Subcutaneous abdominal adipose tissue (tissue), 5 donors: ENCODE measurements around the gene CYTH3.
A peak's percentile ranks its signal among the peaks of the same experiment; 100 is the strongest.

ENCODE experiments used
- H3K27ac ChIP-seq: one replicate; pipeline ENCODE4 v1.7.0; 2013; ENCODE audit warnings: low read depth, mild to moderate bottlenecking, inconsistent platforms, low read length, moderate library complexity
- H3K27me3 ChIP-seq, 5 donors: one replicate each; pipeline ENCODE4 v1.7.0; 2013; ENCODE audit warnings: low read length in 5 of 5, inconsistent platforms in 1 of 5; ENCODE audit not compliant: control insufficient read depth in 5 of 5, insufficient read depth in 4 of 5
- H3K36me3 ChIP-seq, 5 donors: one replicate each; pipeline ENCODE4 v1.7.0; 2013; ENCODE audit warnings: low read length in 5 of 5; ENCODE audit not compliant: control insufficient read depth in 5 of 5, insufficient read depth in 5 of 5
- H3K4me1 ChIP-seq, 5 donors: one replicate each; pipeline ENCODE4 v1.7.0; 2013; ENCODE audit warnings: low read length in 5 of 5, mild to moderate bottlenecking in 3 of 5, moderate library complexity in 1 of 5; ENCODE audit not compliant: control insufficient read depth in 5 of 5, insufficient read depth in 5 of 5
- H3K4me3 ChIP-seq, 5 donors: one replicate each; pipeline ENCODE4 v1.7.0; 2013; ENCODE audit warnings: low read length in 5 of 5, low read depth in 1 of 5
- H3K9ac ChIP-seq, 5 donors: one replicate each; pipeline ENCODE4 v1.7.0; 2013; ENCODE audit warnings: low read length in 5 of 5, mild to moderate bottlenecking in 4 of 5, moderate library complexity in 3 of 5
- H3K9me3 ChIP-seq, 5 donors: one replicate each; pipeline ENCODE4 v1.7.0; 2013; ENCODE audit warnings: low read length in 5 of 5; ENCODE audit not compliant: control insufficient read depth in 5 of 5
- donor health status: healthy.
- donor health status: healthy.
- donor health status: healthy.
- donor health status: healthy.
- donor health status: healthy.

Gene CYTH3

GRCh38 chr7:6163402-6163801 lies 109.0 kb downstream of the CYTH3 start:
- Histone ChIP-seq H3K9me3 (no peaks in the 10 kb centered on the region), H3K27ac (no peak overlapping the region), H3K36me3 (peaks cover 0 to 61% (median 50%) of the 10 kb centered on the region in 5 donors), H3K4me3 (no peak overlapping the region), H3K4me1 (peaks cover 5 to 30% (median 21%) of the 10 kb centered on the region in 5 donors), H3K9ac (no peak overlapping the region), H3K27me3 (no peaks in the 10 kb centered on the region)

- H3K9ac ChIP-seq: peak overlapping the region in 1 of 5 donors; percentile 34
- no peak overlapping the region for H3K4me3 ChIP-seq
- no peak overlapping the region for H3K27ac ChIP-seq
- no peaks in the 10 kb centered on the region for H3K27me3 ChIP-seq
- H3K4me1 ChIP-seq: peaks cover 5 to 30% (median 21%) of the 10 kb centered on the region in 5 donors
- H3K36me3 ChIP-seq: peaks cover 0 to 61% (median 52%) of the 10 kb centered on the region in 5 donors
- H3K9me3 ChIP-seq: no peaks in the 10 kb centered on the region
These were observed 109.6 kb downstream of the CYTH3 start for GRCh38 chr7:6162650-6163366.

GRCh38 chr7:6162331-6162620 lies 110.1 kb downstream of the CYTH3 start:
- Histone ChIP-seq H3K27me3 (no peaks in the 10 kb centered on the region), H3K9me3 (no peaks in the 10 kb centered on the region), H3K4me1 (peaks cover 5 to 28% (median 18%) of the 10 kb centered on the region in 5 donors), H3K9ac (peak overlapping the region in 1 of 5 donors; percentile 34), H3K36me3 (peaks cover 0 to 62% (median 52%) of the 10 kb centered on the region in 5 donors), H3K27ac (peak overlapping the region; percentile 46), H3K4me3 (no peak overlapping the region)

- no peaks in the 10 kb centered on the region for H3K27me3 ChIP-seq
- H3K36me3 ChIP-seq: peaks cover 0 to 62% (median 57%) of the 10 kb centered on the region in 5 donors
These were observed 110.7 kb downstream of the CYTH3 start for GRCh38 chr7:6161463-6162330.

GRCh38 chr7:6160191-6160623 lies 112.2 kb downstream of the CYTH3 start:
- H3K9me3 ChIP-seq: no peaks in the 10 kb centered on the region
- H3K27ac ChIP-seq: peak overlapping the region; percentile 63
- H3K9ac ChIP-seq: no peak overlapping the region
- peaks cover 5 to 25% (median 17%) of the 10 kb centered on the region in 5 donors for H3K4me1 ChIP-seq
- peaks cover 0 to 67% (median 61%) of the 10 kb centered on the region in 5 donors for H3K36me3 ChIP-seq
- H3K4me3 ChIP-seq: no peak overlapping the region
- no peaks in the 10 kb centered on the region for H3K27me3 ChIP-seq

More at GRCh38 chr7:6161463-6162330, 110.7 kb downstream of the CYTH3 start:
- H3K27ac ChIP-seq: peak overlapping the region; percentile 46
- H3K4me3 ChIP-seq: no peak overlapping the region
- H3K9ac ChIP-seq: peak overlapping the region in 1 of 5 donors; percentile 34
- peaks cover 5 to 25% (median 17%) of the 10 kb centered on the region in 5 donors for H3K4me1 ChIP-seq
- H3K9me3 ChIP-seq: no peaks in the 10 kb centered on the region

- Histone ChIP-seq H3K9ac (no peak overlapping the region), H3K9me3 (no peaks in the 10 kb centered on the region), H3K4me3 (no peak overlapping the region), H3K36me3 (peaks cover 0 to 69% (median 62%) of the 10 kb centered on the region in 5 donors), H3K4me1 (peaks cover 5 to 25% (median 17%) of the 10 kb centered on the region in 5 donors), H3K27ac (no peak overlapping the region), H3K27me3 (no peaks in the 10 kb centered on the region)
These were observed 112.8 kb downstream of the CYTH3 start for GRCh38 chr7:6159524-6160031.

GRCh38 chr7:6159097-6159483 lies 113.3 kb downstream of the CYTH3 start:
- no peak overlapping the region for H3K27ac ChIP-seq
- H3K4me3 ChIP-seq: no peak overlapping the region
- H3K36me3 ChIP-seq: peaks cover 0 to 70% (median 63%) of the 10 kb centered on the region in 5 donors
- peaks cover 5 to 25% (median 17%) of the 10 kb centered on the region in 5 donors for H3K4me1 ChIP-seq
- no peak overlapping the region for H3K9ac ChIP-seq
- H3K27me3 ChIP-seq: no peaks in the 10 kb centered on the region
- H3K9me3 ChIP-seq: no peaks in the 10 kb centered on the region

- no peak overlapping the region for H3K4me3 ChIP-seq
- H3K9me3 ChIP-seq: no peaks in the 10 kb centered on the region
- H3K36me3 ChIP-seq: peaks cover 0 to 70% (median 63%) of the 10 kb centered on the region in 5 donors
- H3K4me1 ChIP-seq: peaks cover 5 to 25% (median 17%) of the 10 kb centered on the region in 5 donors
- H3K27me3 ChIP-seq: no peaks in the 10 kb centered on the region
- H3K9ac ChIP-seq: no peak overlapping the region
- no peak overlapping the region for H3K27ac ChIP-seq
These were observed 113.9 kb downstream of the CYTH3 start for GRCh38 chr7:6158424-6159096.

GRCh38 chr7:6157685-6158423 lies 114.6 kb downstream of the CYTH3 start:
- Histone ChIP-seq H3K36me3 (peaks cover 0 to 67% (median 59%) of the 10 kb centered on the region in 5 donors), H3K27me3 (no peaks in the 10 kb centered on the region), H3K27ac (no peak overlapping the region)

More at GRCh38 chr7:6157685-6158423, 114.6 kb downstream of the CYTH3 start:
- Histone ChIP-seq H3K4me3 (no peak overlapping the region), H3K4me1 (peaks cover 5 to 25% (median 17%) of the 10 kb centered on the region in 5 donors), H3K9ac (no peak overlapping the region), H3K9me3 (no peaks in the 10 kb centered on the region)
